OCI-LY3 (cell line): ENCODE data around the gene BTBD9.
"Not testable (repeated sequence)": the region's sequence is repeated elsewhere in the genome, so short reads cannot be mapped to it uniquely, and the experiment has no call there.

Experiments used
- H2AFZ ChIP-seq: fragments of 200-600, 300-600 bp; shearing (Covaris generic); 2 replicates; pipeline ENCODE4 v1.6.0; 2014; ENCODE audit warnings: antibody characterized with exemption, low read depth, low read length
- H3K27ac ChIP-seq: fragments of 200-600, 300-600 bp; sonication (generic); 2 replicates; pipeline ENCODE4 v1.5.1; 2014; ENCODE audit warnings: mild to moderate bottlenecking, low read length, moderate library complexity, mixed read lengths
- H3K27me3 ChIP-seq: fragments of 200-600, 300-600 bp; sonication (generic); 2 replicates; pipeline ENCODE4 v1.6.1; 2014; ENCODE audit warnings: low read depth, low read length, mixed read lengths
- H3K36me3 ChIP-seq: fragments of 200-600, 300-600 bp; sonication (generic); replicated peaks from 2 replicates; pipeline ENCODE3; 2014; ENCODE audit warnings: low read depth, low read length, mixed read lengths
- H3K4me1 ChIP-seq: fragments of 300-600, 200-600 bp; sonication (generic); 2 replicates; pipeline ENCODE4 v1.6.1; 2014; ENCODE audit warnings: low read length, mixed read lengths
- H3K4me2 ChIP-seq: fragments of 200-600, 300-600 bp; sonication (generic); 2 replicates; pipeline ENCODE4 v1.6.1; 2014; ENCODE audit warnings: low read length, mixed read lengths
- H3K4me3 ChIP-seq: fragments of 300-600, 200-600 bp; sonication (generic); 2 replicates; pipeline ENCODE4 v1.5.1; 2014; ENCODE audit warnings: antibody characterized with exemption, mild to moderate bottlenecking, low read length, moderate library complexity
- H3K79me2 ChIP-seq: fragments of 300-600, 200-600 bp; shearing (Covaris generic); 2 replicates; pipeline ENCODE4 v1.6.1; 2014; ENCODE audit warnings: mild to moderate bottlenecking, low read length, mixed read lengths
- H3K9ac ChIP-seq: fragments of 300-600, 200-600 bp; shearing (Covaris generic); 2 replicates; pipeline ENCODE4 v1.6.0; 2014; ENCODE audit warnings: mild to moderate bottlenecking, low read length, moderate library complexity
- H3K9me3 ChIP-seq: fragments of 200-600, 300-600 bp; shearing (Covaris generic); 2 replicates; pipeline ENCODE4 v1.6.1; 2014; ENCODE audit warnings: low read length, mixed read lengths; ENCODE audit not compliant: insufficient read depth
- H4K20me1 ChIP-seq: fragments of 200-600, 300-600 bp; sonication (generic); 2 replicates; pipeline ENCODE4 v1.6.1; 2016; ENCODE audit warnings: low read length, mixed read lengths; ENCODE audit not compliant: insufficient read depth
- EZH2phosphoT487 ChIP-seq: fragments of 200-600 bp; shearing (Covaris generic); IDR thresholded peaks from 2 replicates; pipeline ENCODE4 v1.6.1; 2018; ENCODE audit warnings: antibody characterized with exemption, mixed run types, low read depth
- TF ChIP-seq, protein P1 (sequence below): fragments of 200-600, 300-600 bp; sonication (generic); IDR thresholded peaks from 2 replicates; pipeline ENCODE4 v1.5.1; 2014; ENCODE audit warnings: antibody characterized with exemption, low read length, low read depth

Gene BTBD9

GRCh38 chr6:38432079-38432478, 207.7 kb downstream of the BTBD9 start:
- Histone ChIP-seq H3K9me3 (0 out of 2 replicates have a peak, but pooled peaks cover 5% of the 10 kb centered on the region), H3K4me3 (no peak overlapping the region), H3K79me2 (no peaks in the 10 kb centered on the region), H3K27ac (no peak overlapping the region), H3K36me3 (peaks cover 8% of the 10 kb centered on the region), H3K27me3 (no peaks in the 10 kb centered on the region), H4K20me1 (no peaks in the 10 kb centered on the region), H3K9ac (no peak overlapping the region), H3K4me1 (peaks cover 25% of the 10 kb centered on the region), H3K4me2 (no peak overlapping the region), H2AFZ (no peak overlapping the region)
- TF ChIP-seq EZH2phosphoT487: no peak
- TF ChIP-seq, protein P1, sequence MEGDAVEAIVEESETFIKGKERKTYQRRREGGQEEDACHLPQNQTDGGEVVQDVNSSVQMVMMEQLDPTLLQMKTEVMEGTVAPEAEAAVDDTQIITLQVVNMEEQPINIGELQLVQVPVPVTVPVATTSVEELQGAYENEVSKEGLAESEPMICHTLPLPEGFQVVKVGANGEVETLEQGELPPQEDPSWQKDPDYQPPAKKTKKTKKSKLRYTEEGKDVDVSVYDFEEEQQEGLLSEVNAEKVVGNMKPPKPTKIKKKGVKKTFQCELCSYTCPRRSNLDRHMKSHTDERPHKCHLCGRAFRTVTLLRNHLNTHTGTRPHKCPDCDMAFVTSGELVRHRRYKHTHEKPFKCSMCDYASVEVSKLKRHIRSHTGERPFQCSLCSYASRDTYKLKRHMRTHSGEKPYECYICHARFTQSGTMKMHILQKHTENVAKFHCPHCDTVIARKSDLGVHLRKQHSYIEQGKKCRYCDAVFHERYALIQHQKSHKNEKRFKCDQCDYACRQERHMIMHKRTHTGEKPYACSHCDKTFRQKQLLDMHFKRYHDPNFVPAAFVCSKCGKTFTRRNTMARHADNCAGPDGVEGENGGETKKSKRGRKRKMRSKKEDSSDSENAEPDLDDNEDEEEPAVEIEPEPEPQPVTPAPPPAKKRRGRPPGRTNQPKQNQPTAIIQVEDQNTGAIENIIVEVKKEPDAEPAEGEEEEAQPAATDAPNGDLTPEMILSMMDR: no peak

DNA sequence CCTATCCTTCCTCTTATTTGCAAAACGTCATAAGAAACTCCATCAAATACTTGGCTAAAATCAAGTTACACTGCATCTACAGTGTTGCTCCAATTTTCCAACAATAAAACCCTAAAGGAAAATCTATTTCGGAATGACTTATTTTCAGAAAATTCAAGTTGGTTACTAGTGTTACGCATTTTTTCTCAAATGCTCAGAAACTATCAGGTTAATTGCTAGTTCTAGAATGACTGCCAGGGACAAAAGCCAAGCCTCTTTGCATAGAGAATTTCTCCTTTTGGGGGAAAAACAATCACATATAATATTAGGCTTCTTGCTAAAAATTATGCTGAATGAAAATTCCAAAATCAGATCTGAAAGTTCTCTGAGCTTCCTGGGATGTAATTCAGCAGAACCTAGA, 210.2 kb downstream of the BTBD9 start:
- H4K20me1 ChIP-seq: no peaks in the 10 kb centered on the region
- H3K27ac ChIP-seq: no peak overlapping the region
- H3K4me1 ChIP-seq: peaks cover 28% of the 10 kb centered on the region
- no peak overlapping the region for H3K4me2 ChIP-seq
- H3K9ac ChIP-seq: no peak overlapping the region
- H3K4me3 ChIP-seq: no peak overlapping the region
- H3K9me3 ChIP-seq: 0 out of 2 replicates have a peak, but pooled peaks cover 5% of the 10 kb centered on the region
- TF ChIP-seq, protein P1: no peak
- TF ChIP-seq EZH2phosphoT487: no peak
- H3K36me3 ChIP-seq: peaks cover 8% of the 10 kb centered on the region
- H3K79me2 ChIP-seq: no peaks in the 10 kb centered on the region
- no peak overlapping the region for H2AFZ ChIP-seq
- no peaks in the 10 kb centered on the region for H3K27me3 ChIP-seq

DNA sequence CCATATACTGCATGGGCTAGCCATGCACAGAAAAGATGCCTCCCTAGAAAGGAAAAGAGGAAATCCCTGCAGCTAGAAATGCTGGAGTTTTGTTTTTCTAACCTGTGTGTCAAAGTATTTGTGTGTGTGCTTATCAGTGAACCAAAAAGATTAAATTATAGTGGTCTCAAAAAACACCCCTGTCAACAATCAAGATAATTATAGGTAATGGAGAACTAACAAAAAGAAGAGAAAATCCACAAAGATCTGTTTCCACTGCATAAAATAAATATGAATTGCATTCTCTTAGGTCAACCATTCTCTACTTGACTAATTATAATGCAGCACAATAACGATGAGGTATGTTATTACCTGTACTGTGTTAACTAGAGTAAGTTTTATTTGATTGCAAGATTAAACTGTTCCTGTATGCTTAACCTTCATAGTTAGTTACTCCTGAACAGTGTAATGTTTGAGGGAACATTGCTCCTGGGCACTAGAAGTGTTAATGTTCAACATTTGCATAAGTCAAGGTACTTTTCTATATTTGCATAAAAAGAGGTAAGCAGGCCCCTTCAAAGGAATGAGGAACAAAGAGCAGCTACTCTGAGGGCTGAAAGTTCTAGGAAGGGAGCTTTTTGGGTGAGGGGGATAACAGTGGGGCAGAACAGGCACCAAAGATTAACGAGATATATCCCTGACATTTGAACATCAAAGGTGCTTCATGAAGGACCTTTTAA, 212.1 kb downstream of the BTBD9 start:
- H3K36me3 ChIP-seq: peaks cover 8% of the 10 kb centered on the region
- peak overlapping the region; percentile 44 for H3K4me3 ChIP-seq
- peaks cover 37% of the 10 kb centered on the region for H3K4me1 ChIP-seq
- 0 out of 2 replicates have a peak, but pooled peaks cover 5% of the 10 kb centered on the region for H3K9me3 ChIP-seq
- H3K27ac ChIP-seq: peak overlapping the region; percentile 46
- no peak overlapping the region for H3K9ac ChIP-seq
- H2AFZ ChIP-seq: no peak overlapping the region
- H3K4me2 ChIP-seq: peak overlapping the region; percentile 71
- H4K20me1 ChIP-seq: no peaks in the 10 kb centered on the region
- TF ChIP-seq, protein P1: no peak
- no peak for TF ChIP-seq EZH2phosphoT487
- no peaks in the 10 kb centered on the region for H3K79me2 ChIP-seq
- H3K27me3 ChIP-seq: no peaks in the 10 kb centered on the region

DNA sequence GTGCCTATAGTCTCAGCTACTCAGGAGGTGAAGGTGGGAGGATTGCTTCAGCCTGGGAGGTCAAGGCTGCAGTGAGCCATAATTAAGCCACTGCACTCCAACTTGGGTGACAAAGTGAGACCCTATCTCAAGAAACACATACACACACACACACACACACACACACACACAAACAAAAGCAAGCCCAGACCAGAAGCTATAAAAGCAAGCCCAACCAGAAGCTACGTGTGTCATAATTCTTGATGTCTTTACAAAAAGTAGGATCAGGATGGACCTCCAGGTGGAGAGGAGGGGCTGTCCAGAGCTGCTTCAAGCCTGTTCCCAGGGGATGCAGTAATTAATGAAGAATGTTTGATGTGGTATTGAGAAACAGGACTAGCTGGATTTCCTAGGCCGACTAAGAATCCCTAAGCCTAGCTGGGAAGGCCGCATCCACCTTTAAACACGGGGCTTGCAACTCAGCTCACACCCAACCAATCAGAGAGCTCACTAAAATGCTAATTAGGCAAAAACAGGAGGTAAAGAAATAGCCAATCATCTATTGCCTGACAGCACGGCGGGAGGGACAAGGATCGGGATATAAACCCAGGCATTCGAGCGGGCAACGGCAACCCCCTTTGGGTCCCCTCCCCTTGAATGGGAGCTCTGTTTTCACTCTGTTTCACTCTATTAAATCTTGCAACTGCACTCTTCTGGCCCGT, 213.8 kb downstream of the BTBD9 start:
- H3K36me3 ChIP-seq, H3K9me3 ChIP-seq, H3K27ac ChIP-seq, H2AFZ ChIP-seq, H3K4me2 ChIP-seq, H3K27me3 ChIP-seq, H3K79me2 ChIP-seq, H3K4me3 ChIP-seq, H4K20me1 ChIP-seq, H3K9ac ChIP-seq: not testable (repeated sequence)
- peaks cover 27% of the 10 kb centered on the region for H3K4me1 ChIP-seq
